ENCODE results near the gene TADA1. TPM values are rescaled to one million over a fixed set of nuclear protein-coding genes. Genes with fewer than 3 reads are reported as not detected.

TADA1 gene
- total RNA-seq, 2 experiments from 2014 or later, result 12.9 to 13.6 TPM

GRCh38 chr1:166910396-166910994 lies 34.4 kb upstream of the TADA1 start:
- no peak overlapping the region for H3K4me3 Mint-ChIP-seq
- H3K4me1 Mint-ChIP-seq (ENCODE audit: low read depth), result peaks cover 40% of the 10 kb centered on the region
- peak; percentile 87 for DNase-seq
- peaks cover 17% of the 10 kb centered on the region for H3K27me3 Mint-ChIP-seq (ENCODE audit: low read depth)
- no peak overlapping the region for H3K27ac Mint-ChIP-seq
- H3K9me3 Mint-ChIP-seq (ENCODE audit: insufficient read depth), result no peaks in the 10 kb centered on the region
- peak; percentile 89 for ATAC-seq
- H3K36me3 Mint-ChIP-seq (ENCODE audit: low read depth), result peaks cover 5% of the 10 kb centered on the region
- ChIA-PET CTCF (interaction anchor here (0.6 to 20.5 kb wide), 61 partner anchors 8 to 640 kb away, joined by 3 to 838 read pairs (median 4); partner anchors contain the start of genes ILDR2, POGK, POU2F1 and TADA1), POLR2A (interaction anchor here (0.6 to 1.1 kb wide), 3 partner anchors 35 to 149 kb away, joined by 3 to 5 read pairs (median 4); partner anchors contain the start of gene TADA1)

GRCh38 chr1:166908942-166909341 lies 32.9 kb upstream of the TADA1 start:
- peaks cover 53% of the 10 kb centered on the region for H3K4me1 Mint-ChIP-seq (ENCODE audit: low read depth)
- no peak for ATAC-seq
- POLR2A ChIA-PET, result interaction anchor here (0.5 to 1.5 kb wide), 3 partner anchors 25 to 215 kb away, joined by 3 to 4 read pairs (median 3); no protein-coding TSS in a partner anchor

GRCh38 chr1:166907763-166908162 lies 31.7 kb upstream of the TADA1 start:
- no peak overlapping the region for H3K4me3 Mint-ChIP-seq
- peaks cover 60% of the 10 kb centered on the region for H3K4me1 Mint-ChIP-seq (ENCODE audit: low read depth)
- no peak for ATAC-seq
- H3K27ac Mint-ChIP-seq, result no peak overlapping the region
- CTCF ChIA-PET, result interaction anchor here (1.1 to 20.5 kb wide), 5 partner anchors 12 to 152 kb away, joined by 3 to 838 read pairs (median 50); partner anchors contain the start of gene TADA1
- no peaks in the 10 kb centered on the region for H3K9me3 Mint-ChIP-seq (ENCODE audit: insufficient read depth)
- no peak for DNase-seq
- H3K27me3 Mint-ChIP-seq (ENCODE audit: low read depth), result peaks cover 23% of the 10 kb centered on the region
- POLR2A ChIA-PET, result no interaction called here
- H3K36me3 Mint-ChIP-seq (ENCODE audit: low read depth), result peaks cover 14% of the 10 kb centered on the region

More at GRCh38 chr1:166908942-166909341, 32.9 kb upstream of the TADA1 start:
- CTCF ChIA-PET, result interaction anchor here (0.8 to 20.5 kb wide), 22 partner anchors 10 to 357 kb away, joined by 3 to 838 read pairs (median 6); partner anchors contain the start of genes POU2F1 and TADA1
- Mint-ChIP-seq H3K9me3 (ENCODE audit: insufficient read depth) (no peaks in the 10 kb centered on the region), H3K4me3 (no peak overlapping the region), H3K27ac (no peak overlapping the region), H3K36me3 (ENCODE audit: low read depth) (peaks cover 9% of the 10 kb centered on the region), H3K27me3 (ENCODE audit: low read depth) (peaks cover 21% of the 10 kb centered on the region)
- DNase-seq, result no peak

- ATAC-seq, result no peak
Measured at GRCh38 chr1:166907051-166907450, 31.0 kb upstream of the TADA1 start.

GRCh38 chr1:166906647-166907046 lies 30.6 kb upstream of the TADA1 start:
- H3K9me3 Mint-ChIP-seq (ENCODE audit: insufficient read depth), result no peaks in the 10 kb centered on the region
- peaks cover 21% of the 10 kb centered on the region for H3K27me3 Mint-ChIP-seq (ENCODE audit: low read depth)
- ChIA-PET CTCF (interaction anchor here (1.7 to 20.5 kb wide), 5 partner anchors 23 to 153 kb away, joined by 7 to 838 read pairs (median 50); partner anchors contain the start of genes POGK and TADA1), POLR2A (interaction anchor here (1.1 to 1.9 kb wide), 4 partner anchors 22 to 314 kb away, joined by 3 to 9 read pairs (median 4); partner anchors contain the start of genes POU2F1 and TADA1)
- DNase-seq, result no peak
- no peak overlapping the region for H3K4me3 Mint-ChIP-seq
- peaks cover 69% of the 10 kb centered on the region for H3K4me1 Mint-ChIP-seq (ENCODE audit: low read depth)
- peaks cover 14% of the 10 kb centered on the region for H3K36me3 Mint-ChIP-seq (ENCODE audit: low read depth)
- peak overlapping the region; percentile 71 for H3K27ac Mint-ChIP-seq
- ATAC-seq, result no peak

More at GRCh38 chr1:166907051-166907450, 31.0 kb upstream of the TADA1 start:
- no peak overlapping the region for H3K4me3 Mint-ChIP-seq
- peaks cover 14% of the 10 kb centered on the region for H3K36me3 Mint-ChIP-seq (ENCODE audit: low read depth)
- no peak for DNase-seq
- ChIA-PET CTCF (interaction anchor here (1.7 to 20.5 kb wide), 5 partner anchors 24 to 153 kb away, joined by 7 to 838 read pairs (median 50); partner anchors contain the start of genes POGK and TADA1), POLR2A (interaction anchor here (1.1 to 1.2 kb wide), 2 partner anchors 27 to 313 kb away, joined by 3 to 5 read pairs; partner anchors contain the start of gene POU2F1)
- H3K9me3 Mint-ChIP-seq (ENCODE audit: insufficient read depth), result no peaks in the 10 kb centered on the region
- no peak overlapping the region for H3K27ac Mint-ChIP-seq
- peaks cover 66% of the 10 kb centered on the region for H3K4me1 Mint-ChIP-seq (ENCODE audit: low read depth)
- peaks cover 21% of the 10 kb centered on the region for H3K27me3 Mint-ChIP-seq (ENCODE audit: low read depth)

GRCh38 chr1:166905900-166906299 lies 29.8 kb upstream of the TADA1 start:
- peaks cover 66% of the 10 kb centered on the region for H3K4me1 Mint-ChIP-seq (ENCODE audit: low read depth)
- POLR2A ChIA-PET, result interaction anchor here (1.0 to 1.9 kb wide), 5 partner anchors 21 to 315 kb away, joined by 3 to 9 read pairs (median 4); partner anchors contain the start of genes POGK, POU2F1 and TADA1
- no peaks in the 10 kb centered on the region for H3K9me3 Mint-ChIP-seq (ENCODE audit: insufficient read depth)
- H3K27ac Mint-ChIP-seq, result peak overlapping the region; percentile 71
- peaks cover 11% of the 10 kb centered on the region for H3K36me3 Mint-ChIP-seq (ENCODE audit: low read depth)
- peak; percentile 68 for DNase-seq
- ATAC-seq, result peak; percentile 86
- peaks cover 22% of the 10 kb centered on the region for H3K27me3 Mint-ChIP-seq (ENCODE audit: low read depth)
- peak overlapping the region; percentile 12 for H3K4me3 Mint-ChIP-seq
- CTCF ChIA-PET, result interaction anchor here (0.9 to 20.5 kb wide), 9 partner anchors 22 to 315 kb away, joined by 3 to 838 read pairs (median 7); partner anchors contain the start of genes POGK, POU2F1 and TADA1

- no peaks in the 10 kb centered on the region for H3K9me3 Mint-ChIP-seq (ENCODE audit: insufficient read depth)
- POLR2A ChIA-PET, result interaction anchor here (1.0 to 1.9 kb wide), 2 partner anchors 29 to 66 kb away, joined by 3 to 9 read pairs; partner anchors contain the start of genes POGK and TADA1
- ATAC-seq, result no peak
- DNase-seq, result no peak
- H3K4me3 Mint-ChIP-seq, result no peak overlapping the region
- peak overlapping the region; percentile 71 for H3K27ac Mint-ChIP-seq
- CTCF ChIA-PET, result interaction anchor here (0.9 to 20.5 kb wide), 8 partner anchors 22 to 315 kb away, joined by 3 to 838 read pairs (median 6); partner anchors contain the start of genes POGK, POU2F1 and TADA1
- peaks cover 11% of the 10 kb centered on the region for H3K36me3 Mint-ChIP-seq (ENCODE audit: low read depth)
- peaks cover 61% of the 10 kb centered on the region for H3K4me1 Mint-ChIP-seq (ENCODE audit: low read depth)
- H3K27me3 Mint-ChIP-seq (ENCODE audit: low read depth), result peaks cover 28% of the 10 kb centered on the region
Measured at GRCh38 chr1:166905136-166905535, 29.1 kb upstream of the TADA1 start.

- POLR2A ChIA-PET, result no interaction called here
- no peak for ATAC-seq
- no peak overlapping the region for H3K4me3 Mint-ChIP-seq
- peaks cover 56% of the 10 kb centered on the region for H3K4me1 Mint-ChIP-seq (ENCODE audit: low read depth)
- H3K9me3 Mint-ChIP-seq (ENCODE audit: insufficient read depth), result no peaks in the 10 kb centered on the region
- CTCF ChIA-PET, result interaction anchor here (1.5 to 20.5 kb wide), 2 partner anchors 19 to 157 kb away, joined by 3 to 838 read pairs; no protein-coding TSS in a partner anchor
- peaks cover 28% of the 10 kb centered on the region for H3K27me3 Mint-ChIP-seq (ENCODE audit: low read depth)
- no peak overlapping the region for H3K27ac Mint-ChIP-seq
- peaks cover 14% of the 10 kb centered on the region for H3K36me3 Mint-ChIP-seq (ENCODE audit: low read depth)
- no peak for DNase-seq
Measured at GRCh38 chr1:166903232-166903631, 27.2 kb upstream of the TADA1 start.

- no peak overlapping the region for H3K4me3 Mint-ChIP-seq
- no peak overlapping the region for H3K27ac Mint-ChIP-seq
- ChIA-PET CTCF (interaction anchor here (0.8 to 1.4 kb wide), 3 partner anchors 18 to 157 kb away, joined by 3 to 11 read pairs (median 4); no protein-coding TSS in a partner anchor), POLR2A (no interaction called here)
- H3K36me3 Mint-ChIP-seq (ENCODE audit: low read depth), result peaks cover 14% of the 10 kb centered on the region
- no peaks in the 10 kb centered on the region for H3K9me3 Mint-ChIP-seq (ENCODE audit: insufficient read depth)
- peaks cover 48% of the 10 kb centered on the region for H3K4me1 Mint-ChIP-seq (ENCODE audit: low read depth)
- H3K27me3 Mint-ChIP-seq (ENCODE audit: low read depth), result peaks cover 28% of the 10 kb centered on the region
- DNase-seq (no peak), ATAC-seq (no peak)
Measured at GRCh38 chr1:166902279-166902678, 26.2 kb upstream of the TADA1 start.

GRCh38 chr1:166900987-166901386 lies 24.9 kb upstream of the TADA1 start:
- CTCF ChIA-PET, result interaction anchor here (0.9 to 1.2 kb wide), 2 partner anchors 9 to 158 kb away, joined by 3 to 7 read pairs; no protein-coding TSS in a partner anchor
- Mint-ChIP-seq H3K36me3 (ENCODE audit: low read depth) (peaks cover 14% of the 10 kb centered on the region), H3K4me1 (ENCODE audit: low read depth) (peaks cover 35% of the 10 kb centered on the region), H3K4me3 (no peak overlapping the region), H3K27ac (no peak overlapping the region), H3K27me3 (ENCODE audit: low read depth) (peaks cover 31% of the 10 kb centered on the region), H3K9me3 (ENCODE audit: insufficient read depth) (no peaks in the 10 kb centered on the region)
- POLR2A ChIA-PET, result no interaction called here
- ATAC-seq (no peak), DNase-seq (no peak)

GRCh38 chr1:166899769-166900168 lies 23.7 kb upstream of the TADA1 start:
- DNase-seq (no peak), ATAC-seq (no peak)
- Mint-ChIP-seq H3K4me3 (no peak overlapping the region), H3K27ac (no peak overlapping the region), H3K27me3 (ENCODE audit: low read depth) (peaks cover 40% of the 10 kb centered on the region), H3K36me3 (ENCODE audit: low read depth) (peaks cover 14% of the 10 kb centered on the region), H3K9me3 (ENCODE audit: insufficient read depth) (no peaks in the 10 kb centered on the region), H3K4me1 (ENCODE audit: low read depth) (peaks cover 24% of the 10 kb centered on the region)
- POLR2A ChIA-PET, result no interaction called here
- CTCF ChIA-PET, result interaction anchor here (0.7 to 1.2 kb wide), 3 partner anchors 11 to 159 kb away, joined by 3 to 7 read pairs (median 3); no protein-coding TSS in a partner anchor
